Measurements from ENCODE around the gene IMPA2.

Gene IMPA2

GRCh38 chr18:11992096-11992790, 10.9 kb downstream of the IMPA2 start:
- H3K9ac ChIP-seq (ENCODE audit: low read depth, low read length) = no peak overlapping the region
- DNase-seq = no peak
- no peak for ATAC-seq (ENCODE audit: insufficient read depth, low read depth)
- H3K36me3 ChIP-seq (ENCODE audit: insufficient read depth, low read length) = no peaks in the 10 kb centered on the region
- H4K20me1 ChIP-seq (ENCODE audit: insufficient read depth, low read length) = no peaks in the 10 kb centered on the region; the same call in 1 of the 2 replicates
- no peaks in the 10 kb centered on the region for H3K27me3 ChIP-seq (ENCODE audit: insufficient read depth, low read length, poor library complexity)
- TF ChIP-seq EZH2 (IDR thresholded peaks at IDR 0.05; ENCODE audit: borderline replicate concordance, low read depth, low read length, severe bottlenecking) (no peak), CTCF (IDR thresholded peaks at IDR 0.05; ENCODE audit: borderline replicate concordance, extremely low read depth, low read length, poor library complexity, severe bottlenecking) (no peak)
- H3K4me3 ChIP-seq (ENCODE audit: low read depth in 1 of 2, low read length in 2 of 2) = no peak overlapping the region
- no peak overlapping the region for H3K4me2 ChIP-seq (ENCODE audit: insufficient read depth, low read length)
- no peak overlapping the region for H2AFZ ChIP-seq (ENCODE audit: low read depth, low read length)
- no peak overlapping the region for H3K27ac ChIP-seq (ENCODE audit: low read length)
- H3K79me2 ChIP-seq (ENCODE audit: insufficient read depth, low read length) = no peaks in the 10 kb centered on the region
- H3K9me3 ChIP-seq (ENCODE audit: insufficient read depth, low read length, severe bottlenecking) = no peaks in the 10 kb centered on the region
- H3K4me1 ChIP-seq (ENCODE audit: insufficient read depth, low read length) = peaks cover 14% of the 10 kb centered on the region

- H3K4me3 ChIP-seq (ENCODE audit: low read depth in 1 of 2, low read length in 2 of 2) = no peak overlapping the region
Observed at GRCh38 chr18:11993264-11993916, 12.1 kb downstream of the IMPA2 start.

GRCh38 chr18:11994336-11994702, 13.0 kb downstream of the IMPA2 start:
- Histone ChIP-seq H3K4me1 (ENCODE audit: insufficient read depth, low read length) (peaks cover 14% of the 10 kb centered on the region), H2AFZ (ENCODE audit: low read depth, low read length) (no peak overlapping the region), H3K4me2 (ENCODE audit: insufficient read depth, low read length) (no peak overlapping the region), H3K4me3 (ENCODE audit: low read depth in 1 of 2, low read length in 2 of 2) (no peak overlapping the region), H3K79me2 (ENCODE audit: insufficient read depth, low read length) (no peaks in the 10 kb centered on the region), H3K9me3 (ENCODE audit: insufficient read depth, low read length, severe bottlenecking) (no peaks in the 10 kb centered on the region), H4K20me1 (ENCODE audit: insufficient read depth, low read length) (no peaks in the 10 kb centered on the region; the same call in 1 of the 2 replicates), H3K36me3 (ENCODE audit: insufficient read depth, low read length) (no peaks in the 10 kb centered on the region), H3K27ac (ENCODE audit: low read length) (no peak overlapping the region), H3K9ac (ENCODE audit: low read depth, low read length) (no peak overlapping the region), H3K27me3 (ENCODE audit: insufficient read depth, low read length, poor library complexity) (no peaks in the 10 kb centered on the region)
- no peak for DNase-seq
- ATAC-seq (ENCODE audit: insufficient read depth, low read depth) = no peak
- TF ChIP-seq CTCF (IDR thresholded peaks at IDR 0.05; ENCODE audit: borderline replicate concordance, extremely low read depth, low read length, poor library complexity, severe bottlenecking) (no peak), EZH2 (IDR thresholded peaks at IDR 0.05; ENCODE audit: borderline replicate concordance, low read depth, low read length, severe bottlenecking) (no peak)

More at GRCh38 chr18:11993264-11993916, 12.1 kb downstream of the IMPA2 start:
- H3K36me3 ChIP-seq (ENCODE audit: insufficient read depth, low read length) = no peaks in the 10 kb centered on the region
- ATAC-seq (ENCODE audit: insufficient read depth, low read depth) (no peak), DNase-seq (no peak)
- no peaks in the 10 kb centered on the region for H3K9me3 ChIP-seq (ENCODE audit: insufficient read depth, low read length, severe bottlenecking)
- no peak overlapping the region for H3K27ac ChIP-seq (ENCODE audit: low read length)
- H2AFZ ChIP-seq (ENCODE audit: low read depth, low read length) = no peak overlapping the region
- no peaks in the 10 kb centered on the region; the same call in 1 of the 2 replicates for H4K20me1 ChIP-seq (ENCODE audit: insufficient read depth, low read length)
- no peak for TF ChIP-seq EZH2 (IDR thresholded peaks at IDR 0.05; ENCODE audit: borderline replicate concordance, low read depth, low read length, severe bottlenecking)
- no peak for TF ChIP-seq CTCF (IDR thresholded peaks at IDR 0.05; ENCODE audit: borderline replicate concordance, extremely low read depth, low read length, poor library complexity, severe bottlenecking)
- H3K4me2 ChIP-seq (ENCODE audit: insufficient read depth, low read length) = no peak overlapping the region
- no peaks in the 10 kb centered on the region for H3K79me2 ChIP-seq (ENCODE audit: insufficient read depth, low read length)
- H3K4me1 ChIP-seq (ENCODE audit: insufficient read depth, low read length) = peaks cover 14% of the 10 kb centered on the region
- no peak overlapping the region for H3K9ac ChIP-seq (ENCODE audit: low read depth, low read length)
- no peaks in the 10 kb centered on the region for H3K27me3 ChIP-seq (ENCODE audit: insufficient read depth, low read length, poor library complexity)

Data from DND-41 (cell line).